Measurements from ENCODE around the gene TSPAN5. TPM values are rescaled to one million over a fixed set of nuclear protein-coding genes. Genes with fewer than 3 reads are reported as not detected.

TSPAN5 gene
- total and polyA plus RNA-seq, 5 donors from 2014 or later, result 21.2 to 52.7 (median 39.8) TPM

DNA sequence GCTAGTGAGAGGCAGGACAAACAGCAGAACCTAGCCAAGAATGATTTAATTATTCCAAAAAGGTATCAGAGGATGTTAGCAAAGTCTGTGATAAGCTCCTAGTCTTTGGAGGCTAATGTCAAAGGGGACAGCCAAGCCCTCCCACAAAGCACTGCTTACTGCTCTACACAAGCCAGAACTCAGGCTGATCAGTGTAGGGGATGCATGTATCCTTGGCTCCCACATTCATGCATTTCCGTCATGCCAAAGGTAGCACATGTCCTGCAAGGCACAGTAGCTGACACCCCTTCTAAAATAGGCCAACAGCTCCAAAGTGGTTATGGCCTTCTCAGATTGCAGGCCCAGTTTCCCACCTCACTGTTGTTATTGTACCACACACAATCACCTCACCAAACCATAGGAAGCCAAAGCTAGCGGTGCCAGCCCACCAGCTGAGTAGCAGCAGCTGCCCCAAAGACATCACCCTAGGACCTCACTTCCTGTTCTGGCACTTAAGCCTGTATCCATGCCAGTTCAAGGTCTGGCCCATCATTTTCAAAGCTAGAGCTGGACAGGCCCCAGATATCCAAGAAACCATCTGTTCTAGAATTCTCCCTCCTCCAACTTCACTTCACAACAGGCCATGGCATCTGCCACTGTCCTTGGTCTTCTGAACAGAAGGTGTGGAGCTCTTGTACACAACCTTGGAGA, 40.9 kb downstream of the TSPAN5 start:
- no peak overlapping the region for H3K27ac ChIP-seq (ENCODE audit: insufficient read depth, low read length, poor library complexity, severe bottlenecking)
- Mint-ChIP-seq H3K36me3 (no peaks in the 10 kb centered on the region), H3K27ac (peak overlapping the region in 1 of 3 donors; percentile 69), H3K9me3 (no peaks in the 10 kb centered on the region), H3K4me3 (peak overlapping the region in 1 of 4 donors; percentile 49), H3K4me1 (peaks cover 43 to 64% (median 54%) of the 10 kb centered on the region in 4 donors), H3K27me3 (no peaks in the 10 kb centered on the region)
- no peaks in the 10 kb centered on the region for H3K4me1 ChIP-seq (ENCODE audit: control insufficient read depth, insufficient read depth, low read length, poor library complexity, severe bottlenecking)
- no peaks in the 10 kb centered on the region for H3K9me3 ChIP-seq (ENCODE audit: control insufficient read depth in 2 of 2, low read length in 2 of 2)
- H3K4me3 ChIP-seq (ENCODE audit: low read depth, low read length), result no peak overlapping the region
- no peaks in the 10 kb centered on the region for H3K36me3 ChIP-seq (ENCODE audit: control insufficient read depth, insufficient read depth, low read length)
- H3K27me3 ChIP-seq (ENCODE audit: control insufficient read depth, insufficient read depth, low read length), result no peaks in the 10 kb centered on the region
- DNase-seq (no peak), ATAC-seq (ENCODE audit: low read depth in 2 of 2) (peak in 1 of 2 donors; percentile 25)

- H3K9me3 Mint-ChIP-seq, result no peaks in the 10 kb centered on the region
- peaks cover 43 to 73% (median 65%) of the 10 kb centered on the region in 4 donors for H3K4me1 Mint-ChIP-seq
- H3K27ac Mint-ChIP-seq, result peak overlapping the region in 1 of 3 donors; percentile 57
- no peaks in the 10 kb centered on the region for H3K36me3 ChIP-seq (ENCODE audit: control insufficient read depth, insufficient read depth, low read length)
- H3K9me3 ChIP-seq (ENCODE audit: control insufficient read depth in 2 of 2, low read length in 2 of 2), result no peaks in the 10 kb centered on the region
- ATAC-seq (ENCODE audit: low read depth in 2 of 2) (no peak), DNase-seq (no peak)
- no peaks in the 10 kb centered on the region for H3K36me3 Mint-ChIP-seq
- H3K4me1 ChIP-seq (ENCODE audit: control insufficient read depth, insufficient read depth, low read length, poor library complexity, severe bottlenecking), result no peaks in the 10 kb centered on the region
- H3K4me3 Mint-ChIP-seq, result peak overlapping the region in 1 of 4 donors; percentile 19
- H3K27me3 Mint-ChIP-seq, result no peaks in the 10 kb centered on the region
- H3K27me3 ChIP-seq (ENCODE audit: control insufficient read depth, insufficient read depth, low read length), result no peaks in the 10 kb centered on the region
- H3K27ac ChIP-seq (ENCODE audit: insufficient read depth, low read length, poor library complexity, severe bottlenecking), result no peak overlapping the region
- no peak overlapping the region for H3K4me3 ChIP-seq (ENCODE audit: low read depth, low read length)
Measured at GRCh38 chr4:98615991-98616390, 42.4 kb downstream of the TSPAN5 start.

- peaks cover 2% of the 10 kb centered on the region for H3K4me1 ChIP-seq (ENCODE audit: control insufficient read depth, insufficient read depth, low read length, poor library complexity, severe bottlenecking)
- H3K36me3 ChIP-seq (ENCODE audit: control insufficient read depth, insufficient read depth, low read length), result no peaks in the 10 kb centered on the region
- no peaks in the 10 kb centered on the region for H3K27me3 Mint-ChIP-seq
- H3K4me3 Mint-ChIP-seq, result no peak overlapping the region
- H3K27ac Mint-ChIP-seq, result no peak overlapping the region
- H3K9me3 ChIP-seq (ENCODE audit: control insufficient read depth in 2 of 2, low read length in 2 of 2), result no peaks in the 10 kb centered on the region
- no peaks in the 10 kb centered on the region for H3K27me3 ChIP-seq (ENCODE audit: control insufficient read depth, insufficient read depth, low read length)
- H3K4me3 ChIP-seq (ENCODE audit: low read depth, low read length), result no peak overlapping the region
- no peaks in the 10 kb centered on the region for H3K36me3 Mint-ChIP-seq
- DNase-seq (no peak), ATAC-seq (ENCODE audit: low read depth in 2 of 2) (no peak)
- H3K9me3 Mint-ChIP-seq, result no peaks in the 10 kb centered on the region
- no peak overlapping the region for H3K27ac ChIP-seq (ENCODE audit: insufficient read depth, low read length, poor library complexity, severe bottlenecking)
- H3K4me1 Mint-ChIP-seq, result peaks cover 39 to 77% (median 65%) of the 10 kb centered on the region in 4 donors
Measured at GRCh38 chr4:98614662-98615061, 43.7 kb downstream of the TSPAN5 start.

- Histone ChIP-seq H3K27ac (ENCODE audit: insufficient read depth, low read length, poor library complexity, severe bottlenecking) (no peak overlapping the region), H3K4me3 (ENCODE audit: low read depth, low read length) (no peak overlapping the region), H3K9me3 (ENCODE audit: control insufficient read depth in 2 of 2, low read length in 2 of 2) (no peaks in the 10 kb centered on the region), H3K36me3 (ENCODE audit: control insufficient read depth, insufficient read depth, low read length) (no peaks in the 10 kb centered on the region), H3K27me3 (ENCODE audit: control insufficient read depth, insufficient read depth, low read length) (no peaks in the 10 kb centered on the region), H3K4me1 (ENCODE audit: control insufficient read depth, insufficient read depth, low read length, poor library complexity, severe bottlenecking) (peaks cover 8% of the 10 kb centered on the region)
- no peak for DNase-seq
- no peak overlapping the region for H3K4me3 Mint-ChIP-seq
- no peaks in the 10 kb centered on the region for H3K36me3 Mint-ChIP-seq
- no peak overlapping the region for H3K27ac Mint-ChIP-seq
- no peaks in the 10 kb centered on the region for H3K27me3 Mint-ChIP-seq
- ATAC-seq (ENCODE audit: low read depth in 2 of 2), result no peak
- H3K4me1 Mint-ChIP-seq, result peaks cover 35 to 79% (median 65%) of the 10 kb centered on the region in 4 donors
- H3K9me3 Mint-ChIP-seq, result no peaks in the 10 kb centered on the region
Measured at GRCh38 chr4:98614094-98614493, 44.3 kb downstream of the TSPAN5 start.

DNA sequence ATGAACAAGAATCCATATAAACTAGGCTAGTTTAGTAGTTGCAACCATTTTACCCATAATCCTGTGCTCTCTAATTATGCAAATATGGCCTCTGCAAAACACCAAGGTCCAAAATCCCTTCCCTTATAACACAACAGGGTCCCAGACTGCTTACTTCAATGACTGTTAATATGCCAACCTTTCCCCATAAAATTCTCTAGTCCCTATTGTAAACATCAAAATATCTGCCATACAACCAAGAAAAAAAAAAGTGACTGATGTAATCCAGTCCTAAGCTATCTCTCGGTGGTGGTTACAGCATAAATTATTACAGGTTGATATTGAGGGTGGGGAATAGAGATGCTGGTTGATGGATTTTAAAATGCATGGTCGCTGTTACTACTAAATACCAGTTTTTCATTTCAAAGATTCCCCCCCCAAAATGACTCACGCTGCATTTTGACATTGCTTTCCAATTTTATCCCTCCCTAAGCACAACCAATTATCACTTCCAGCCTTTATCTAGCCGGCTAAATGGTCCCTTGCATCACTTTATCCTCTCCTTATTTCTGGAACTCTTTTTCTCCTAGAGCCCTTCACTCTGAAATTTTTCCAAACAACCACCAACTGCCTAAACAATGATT, 44.8 kb downstream of the TSPAN5 start:
- peaks cover 35 to 79% (median 67%) of the 10 kb centered on the region in 4 donors for H3K4me1 Mint-ChIP-seq
- Histone ChIP-seq H3K9me3 (ENCODE audit: control insufficient read depth in 2 of 2, low read length in 2 of 2) (no peaks in the 10 kb centered on the region), H3K4me1 (ENCODE audit: control insufficient read depth, insufficient read depth, low read length, poor library complexity, severe bottlenecking) (peaks cover 13% of the 10 kb centered on the region), H3K36me3 (ENCODE audit: control insufficient read depth, insufficient read depth, low read length) (no peaks in the 10 kb centered on the region), H3K27ac (ENCODE audit: insufficient read depth, low read length, poor library complexity, severe bottlenecking) (no peak overlapping the region), H3K4me3 (ENCODE audit: low read depth, low read length) (no peak overlapping the region), H3K27me3 (ENCODE audit: control insufficient read depth, insufficient read depth, low read length) (no peaks in the 10 kb centered on the region)
- peak overlapping the region in 1 of 4 donors; percentile 62 for H3K4me3 Mint-ChIP-seq
- DNase-seq, result no peak
- no peaks in the 10 kb centered on the region for H3K27me3 Mint-ChIP-seq
- no peaks in the 10 kb centered on the region for H3K36me3 Mint-ChIP-seq
- H3K9me3 Mint-ChIP-seq, result no peaks in the 10 kb centered on the region
- peak overlapping the region in 1 of 3 donors; percentile 60 for H3K27ac Mint-ChIP-seq
- no peak for ATAC-seq (ENCODE audit: low read depth in 2 of 2)

- Mint-ChIP-seq H3K4me3 (peak overlapping the region in 3 of 4 donors; percentile 47 to 62 (median 55)), H3K27ac (peak overlapping the region; percentile 60 to 76 (median 66)), H3K27me3 (no peaks in the 10 kb centered on the region), H3K36me3 (no peaks in the 10 kb centered on the region), H3K4me1 (peaks cover 31 to 79% (median 68%) of the 10 kb centered on the region in 4 donors), H3K9me3 (no peaks in the 10 kb centered on the region)
- Histone ChIP-seq H3K36me3 (ENCODE audit: control insufficient read depth, insufficient read depth, low read length) (no peaks in the 10 kb centered on the region), H3K9me3 (ENCODE audit: control insufficient read depth in 2 of 2, low read length in 2 of 2) (no peaks in the 10 kb centered on the region), H3K27me3 (ENCODE audit: control insufficient read depth, insufficient read depth, low read length) (no peaks in the 10 kb centered on the region), H3K4me1 (ENCODE audit: control insufficient read depth, insufficient read depth, low read length, poor library complexity, severe bottlenecking) (peaks cover 19% of the 10 kb centered on the region), H3K27ac (ENCODE audit: insufficient read depth, low read length, poor library complexity, severe bottlenecking) (no peak overlapping the region), H3K4me3 (ENCODE audit: low read depth, low read length) (no peak overlapping the region)
- ATAC-seq (ENCODE audit: low read depth in 2 of 2) (no peak), DNase-seq (no peak)
Measured at GRCh38 chr4:98612318-98613250, 45.8 kb downstream of the TSPAN5 start.

GRCh38 chr4:98611677-98612317, 46.6 kb downstream of the TSPAN5 start:
- no peak for ATAC-seq (ENCODE audit: low read depth in 2 of 2)
- Mint-ChIP-seq H3K4me3 (no peak overlapping the region), H3K9me3 (no peaks in the 10 kb centered on the region), H3K36me3 (no peaks in the 10 kb centered on the region), H3K4me1 (peaks cover 24 to 80% (median 65%) of the 10 kb centered on the region in 4 donors), H3K27me3 (no peaks in the 10 kb centered on the region), H3K27ac (peak overlapping the region in 2 of 3 donors; percentile 51 to 76)
- Histone ChIP-seq H3K9me3 (ENCODE audit: control insufficient read depth in 2 of 2, low read length in 2 of 2) (no peaks in the 10 kb centered on the region), H3K4me1 (ENCODE audit: control insufficient read depth, insufficient read depth, low read length, poor library complexity, severe bottlenecking) (peaks cover 24% of the 10 kb centered on the region), H3K36me3 (ENCODE audit: control insufficient read depth, insufficient read depth, low read length) (no peaks in the 10 kb centered on the region), H3K27ac (ENCODE audit: insufficient read depth, low read length, poor library complexity, severe bottlenecking) (no peak overlapping the region), H3K27me3 (ENCODE audit: control insufficient read depth, insufficient read depth, low read length) (no peaks in the 10 kb centered on the region), H3K4me3 (ENCODE audit: low read depth, low read length) (no peak overlapping the region)
- no peak for DNase-seq

Measured in CD4-positive, CD25-positive, alpha-beta regulatory T cell (primary cell).